Neuronal stem cell (in vitro differentiated cells): Measurements from ENCODE around the gene NTHL1.

ENCODE experiments used
- DNase-seq: peaks from one replicate; pipeline ENCODE4 v3.0.0-alpha.2; 2013; ENCODE audit warnings: low spot score
- H2AFZ ChIP-seq: one replicate; pipeline ENCODE4 v1.6.1; 2013; ENCODE audit warnings: mild to moderate bottlenecking, low read length, inconsistent platforms
- H2AK5ac ChIP-seq: 2 replicates; pipeline ENCODE4 v1.6.1; 2013; ENCODE audit warnings: low read depth, mild to moderate bottlenecking, inconsistent platforms, low read length, moderate library complexity, mixed read lengths
- H2BK120ac ChIP-seq: 2 replicates; pipeline ENCODE4 v1.6.1; 2013; ENCODE audit warnings: low read depth, mild to moderate bottlenecking, inconsistent platforms, low read length, moderate library complexity, mixed read lengths
- H2BK12ac ChIP-seq: one replicate; pipeline ENCODE4 v1.6.1; 2013; ENCODE audit warnings: low read length, inconsistent platforms
- H2BK15ac ChIP-seq: 2 replicates; pipeline ENCODE4 v1.6.1; 2013; ENCODE audit warnings: mild to moderate bottlenecking, low read length, inconsistent platforms, mixed read lengths
- H2BK5ac ChIP-seq: one replicate; pipeline ENCODE4 v1.6.1; 2013; ENCODE audit warnings: inconsistent platforms, mild to moderate bottlenecking, low read length, moderate library complexity
- H3K14ac ChIP-seq: one replicate; pipeline ENCODE4 v1.6.1; 2013; ENCODE audit warnings: low read length, inconsistent platforms
- H3K18ac ChIP-seq: 2 replicates; pipeline ENCODE4 v1.6.1; 2013; ENCODE audit warnings: low read length, inconsistent platforms
- H3K23ac ChIP-seq: 2 replicates; pipeline ENCODE4 v1.6.1; 2013; ENCODE audit warnings: low read depth, mild to moderate bottlenecking, mixed read lengths, low read length, inconsistent platforms; ENCODE audit not compliant: poor library complexity
- H3K27ac ChIP-seq: replicated peaks from 3 replicates; pipeline ENCODE4 v1.5.1; 2013; ENCODE audit warnings: low read length, inconsistent platforms
- H3K27me3 ChIP-seq, 3 experiments: 2 replicates each; pipeline ENCODE4 v1.6.1; 2013; ENCODE audit warnings: low read length in 3 of 3, mild to moderate bottlenecking in 2 of 3, inconsistent platforms in 1 of 3, low read depth in 1 of 3, mixed read lengths in 1 of 3, moderate library complexity in 1 of 3; ENCODE audit not compliant: control insufficient read depth in 3 of 3, insufficient read depth in 3 of 3
- H3K36me3 ChIP-seq, 2 donors: replicated peaks in 1 of 2; 2 replicates each; pipeline ENCODE4 v1.6.1; 2013; ENCODE audit warnings: low read length in 2 of 2; ENCODE audit not compliant: control insufficient read depth in 2 of 2, insufficient read depth in 2 of 2
- H3K4ac ChIP-seq: 2 replicates; pipeline ENCODE4 v1.6.1; 2013; ENCODE audit warnings: inconsistent platforms, mild to moderate bottlenecking, low read length, moderate library complexity
- H3K4me1 ChIP-seq, 2 donors: 1 replicate in 1 of 2; 2 replicates in 1 of 2; pipeline ENCODE4 v1.6.1; 2013; ENCODE audit warnings: low read length in 2 of 2, low read depth in 1 of 2; ENCODE audit not compliant: control insufficient read depth in 2 of 2, insufficient read depth in 1 of 2
- H3K4me2 ChIP-seq: one replicate; pipeline ENCODE4 v1.6.1; 2013; ENCODE audit warnings: mild to moderate bottlenecking, low read length, inconsistent platforms; ENCODE audit not compliant: insufficient read depth, poor library complexity, severe bottlenecking
- H3K4me3 ChIP-seq, 2 donors: 2 replicates each; pipeline ENCODE4 v1.5.1; 2013; ENCODE audit warnings: low read length in 2 of 2, mild to moderate bottlenecking in 2 of 2, inconsistent platforms in 1 of 2, moderate library complexity in 1 of 2
- H3K79me1 ChIP-seq: one replicate; pipeline ENCODE4 v1.6.1; 2013; ENCODE audit warnings: low read depth, mild to moderate bottlenecking, inconsistent platforms, low read length, moderate library complexity
- H3K9ac ChIP-seq: one replicate; pipeline ENCODE4 v1.6.1; 2013; ENCODE audit warnings: mild to moderate bottlenecking, low read depth, low read length, inconsistent platforms; ENCODE audit not compliant: poor library complexity
- H3K9me3 ChIP-seq, 2 donors: replicated peaks in 1 of 2; 2 replicates each; pipeline versions ENCODE3 to v1.6.1; 2013; ENCODE audit warnings: low read length in 2 of 2, mild to moderate bottlenecking in 2 of 2, inconsistent platforms in 1 of 2, low read depth in 1 of 2, mixed read lengths in 1 of 2, moderate library complexity in 1 of 2; ENCODE audit not compliant: control insufficient read depth in 2 of 2, insufficient read depth in 1 of 2
- H4K8ac ChIP-seq: one replicate; pipeline ENCODE4 v1.6.1; 2013; ENCODE audit warnings: low read depth, mild to moderate bottlenecking, inconsistent platforms, low read length, moderate library complexity
- H4K91ac ChIP-seq: one replicate; pipeline ENCODE4 v1.6.1; 2013; ENCODE audit warnings: low read length, low read depth, mild to moderate bottlenecking, inconsistent platforms; ENCODE audit not compliant: poor library complexity
- WGBS, 2 donors: extraction: QIAGEN DNeasy Blood & Tissue Kit; methylation state at CpG; one replicate each; pipeline ENCODE4 v1.1.7; 2013; ENCODE audit warnings: missing lambda C conversion rate in 2 of 2, mixed read lengths in 1 of 2; ENCODE audit not compliant: insufficient read length in 2 of 2, insufficient replicate concordance in 1 of 2; ENCODE audit errors: extremely low coverage in 2 of 2; 5-methylcytosine and 5-hydroxymethylcytosine counted together

The NTHL1 gene

GRCh38 chr16:1991948-1992703, 55.5 kb downstream of the NTHL1 start:
- H3K27me3 ChIP-seq, result peaks cover 18 to 37% (median 34%) of the 10 kb centered on the region in 3 experiments
- H3K23ac ChIP-seq, result peak overlapping the region; percentile 99
- H3K9ac ChIP-seq, result peak overlapping the region; percentile 88
- peak; percentile 92 for DNase-seq
- H3K4ac ChIP-seq, result peak overlapping the region; percentile 93
- H2AFZ ChIP-seq, result peak overlapping the region; percentile 81
- H3K27ac ChIP-seq, result no peak overlapping the region
- peaks cover 4% of the 10 kb centered on the region for H3K79me1 ChIP-seq
- H3K18ac ChIP-seq, result peak overlapping the region; percentile 99
- H3K4me3 ChIP-seq, result peak overlapping the region; percentile 33 to 76
- H4K8ac ChIP-seq, result peak overlapping the region; percentile 65
- peak overlapping the region; percentile 98 for H2BK15ac ChIP-seq
- H3K9me3 ChIP-seq, result peaks cover 0 to 4% of the 10 kb centered on the region in 2 donors
- peaks cover 12 to 18% of the 10 kb centered on the region in 2 donors for H3K4me1 ChIP-seq
- H3K14ac ChIP-seq, result peak overlapping the region; percentile 94
- peak overlapping the region; percentile 98 for H2BK12ac ChIP-seq
- H2AK5ac ChIP-seq, result peak overlapping the region; percentile 98
- H3K4me2 ChIP-seq, result peak overlapping the region; percentile 77
- peak overlapping the region; percentile 75 for H2BK120ac ChIP-seq
- WGBS, 2 donors, result no CpG with 5 or more reads among the region's 96 CpGs
- peaks cover 5 to 13% of the 10 kb centered on the region in 2 donors for H3K36me3 ChIP-seq
- peak overlapping the region; percentile 85 for H4K91ac ChIP-seq
- H2BK5ac ChIP-seq, result peak overlapping the region; percentile 39

DNA sequence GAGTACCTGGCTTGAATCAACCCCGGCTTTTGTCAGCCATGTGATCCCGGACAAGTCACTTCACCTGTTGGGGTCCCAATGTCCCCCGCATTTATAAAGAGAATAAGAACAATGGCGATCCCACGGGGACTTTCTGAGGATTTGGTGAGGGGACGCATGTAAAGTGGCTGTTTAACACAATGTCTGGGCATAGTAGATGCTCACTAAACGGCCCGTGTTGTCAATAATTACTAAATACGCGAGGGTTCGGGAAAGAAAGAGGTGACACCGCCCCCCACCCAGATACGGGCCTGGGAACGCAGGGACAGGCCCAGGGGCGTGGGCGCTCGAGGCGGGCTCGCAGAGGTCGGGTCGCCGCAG, 56.1 kb downstream of the NTHL1 start:
- Histone ChIP-seq H4K8ac (no peak overlapping the region), H3K4me3 (peak overlapping the region; percentile 33 to 74), H2BK5ac (no peak overlapping the region), H3K4ac (no peak overlapping the region), H2BK12ac (peak overlapping the region; percentile 73), H3K4me1 (peaks cover 12 to 18% of the 10 kb centered on the region in 2 donors), H3K14ac (no peak overlapping the region), H3K9ac (peak overlapping the region; percentile 86), H3K23ac (peak overlapping the region; percentile 96), H3K36me3 (peaks cover 8 to 13% of the 10 kb centered on the region in 2 donors), H2AFZ (peak overlapping the region; percentile 81), H3K4me2 (peak overlapping the region; percentile 77), H3K18ac (peak overlapping the region; percentile 92), H2BK120ac (no peak overlapping the region), H4K91ac (no peak overlapping the region), H3K79me1 (peaks cover 4% of the 10 kb centered on the region), H3K9me3 (peaks cover 0 to 4% of the 10 kb centered on the region in 2 donors), H2BK15ac (peak overlapping the region; percentile 75), H3K27me3 (peaks cover 18 to 37% (median 34%) of the 10 kb centered on the region in 3 experiments), H2AK5ac (peak overlapping the region; percentile 75), H3K27ac (no peak overlapping the region)
- no CpG with 5 or more reads among the region's 22 CpGs for WGBS, 2 donors
- DNase-seq, result no peak

DNA sequence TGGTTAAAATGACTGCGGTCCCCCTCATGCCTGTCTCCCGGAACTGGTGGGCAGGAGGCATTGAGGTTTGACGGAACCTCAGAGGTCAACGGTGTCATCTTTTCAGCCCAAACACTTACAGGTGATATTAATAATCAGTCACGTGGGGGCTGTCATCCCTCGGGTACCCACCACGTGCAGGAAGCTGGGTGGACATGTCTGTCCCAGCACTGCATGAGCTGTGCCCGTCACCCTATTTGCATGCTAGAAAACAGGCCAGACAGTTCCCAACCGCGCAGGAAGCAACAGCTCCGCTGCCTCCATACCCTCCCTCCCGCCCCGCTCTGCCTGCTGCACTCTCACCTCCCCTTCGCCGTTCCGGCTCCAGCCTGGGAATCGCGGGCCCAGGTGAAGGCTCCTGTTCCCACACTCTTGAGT, 56.5 kb downstream of the NTHL1 start:
- peak overlapping the region; percentile 96 for H3K23ac ChIP-seq
- no peak overlapping the region for H4K8ac ChIP-seq
- H2BK12ac ChIP-seq, result no peak overlapping the region
- WGBS, 2 donors, result no CpG with 5 or more reads among the region's 18 CpGs
- no peak for DNase-seq
- H2AK5ac ChIP-seq, result peak overlapping the region; percentile 73
- H2AFZ ChIP-seq, result peak overlapping the region; percentile 87
- no peak overlapping the region for H3K4me2 ChIP-seq
- no peak overlapping the region for H3K18ac ChIP-seq
- peak overlapping the region; percentile 41 to 78 for H3K4me3 ChIP-seq
- H2BK120ac ChIP-seq, result no peak overlapping the region
- no peak overlapping the region for H4K91ac ChIP-seq
- no peak overlapping the region for H3K4ac ChIP-seq
- H3K27ac ChIP-seq, result no peak overlapping the region
- peaks cover 18 to 37% (median 34%) of the 10 kb centered on the region in 3 experiments for H3K27me3 ChIP-seq
- peaks cover 0 to 4% of the 10 kb centered on the region in 2 donors for H3K9me3 ChIP-seq
- H2BK15ac ChIP-seq, result no peak overlapping the region
- H3K79me1 ChIP-seq, result peaks cover 4% of the 10 kb centered on the region
- no peak overlapping the region for H3K14ac ChIP-seq
- peak overlapping the region; percentile 27 for H3K9ac ChIP-seq
- peaks cover 12 to 18% of the 10 kb centered on the region in 2 donors for H3K4me1 ChIP-seq
- peaks cover 12 to 17% of the 10 kb centered on the region in 2 donors for H3K36me3 ChIP-seq
- H2BK5ac ChIP-seq, result peak overlapping the region; percentile 98
